Thymus (tissue), 11 donors: ENCODE results near the gene FAM219A. TPM values are rescaled to one million over a fixed set of nuclear protein-coding genes. Genes with fewer than 3 reads are reported as not detected.

Source experiments
- DNase-seq, 9 donors: peaks; one replicate each; pipeline ENCODE4 v3.0.0-alpha.2; 2013; ENCODE audit warnings: low spot score in 9 of 9, low read depth in 6 of 9, missing footprints in 1 of 9
- H3K27ac ChIP-seq, 2 donors: one replicate each; pipeline ENCODE4 v1.5.1; 2013; ENCODE audit warnings: control low read depth in 1 of 2, low read depth in 1 of 2, low read length in 1 of 2, mild to moderate bottlenecking in 1 of 2, moderate library complexity in 1 of 2
- H3K27me3 ChIP-seq, 2 donors: one replicate each; pipeline ENCODE4 v1.5.1; 2013; ENCODE audit warnings: low read length in 1 of 2; ENCODE audit not compliant: control insufficient read depth in 2 of 2, insufficient read depth in 1 of 2
- H3K36me3 ChIP-seq, 2 donors: one replicate each; pipeline ENCODE4 v1.5.1; 2013; ENCODE audit warnings: low read length in 1 of 2, mild to moderate bottlenecking in 1 of 2, moderate library complexity in 1 of 2; ENCODE audit not compliant: control insufficient read depth in 2 of 2, insufficient read depth in 2 of 2
- H3K4me1 ChIP-seq, 2 donors: one replicate each; pipeline ENCODE4 v1.5.1; 2013; ENCODE audit warnings: low read length in 2 of 2; ENCODE audit not compliant: control insufficient read depth in 2 of 2, insufficient read depth in 2 of 2
- H3K4me3 ChIP-seq, 2 donors: one replicate each; pipeline ENCODE4 v1.5.1; 2013; ENCODE audit warnings: low read length in 2 of 2, control low read depth in 1 of 2, mild to moderate bottlenecking in 1 of 2
- H3K9me3 ChIP-seq, 2 donors: one replicate each; pipeline ENCODE4 v1.5.1; 2013; ENCODE audit warnings: low read length in 1 of 2, mild to moderate bottlenecking in 1 of 2; ENCODE audit not compliant: control insufficient read depth in 2 of 2, insufficient read depth in 1 of 2
- WGBS: extraction: QIAGEN DNeasy Blood & Tissue Kit; methylation state at CpG from one replicate; pipeline ENCODE4 v1.1.7; 2013; 5-methylcytosine and 5-hydroxymethylcytosine counted together
- polyA plus RNA-seq: library from polyadenylated mRNA; stranded (reverse); fragments of 200-250 nt; gene quantifications from one replicate; pipeline ENCODE4 v1.2.3, GENCODE V29; 2013
- total RNA-seq: library from RNA; stranded (reverse); fragments of 120-200 nt; gene quantifications from one replicate; pipeline ENCODE4 v1.2.4, GENCODE V29; 2013
- donor health status: healthy.

FAM219A gene
- total and polyA plus RNA-seq, 2 donors: 3.1 to 9.7 TPM

- H3K36me3 ChIP-seq: no peaks in the 10 kb centered on the region
- peak; percentile 71 to 94 (median 88) for DNase-seq
- H3K4me3 ChIP-seq: peak overlapping the region; percentile 42 to 48
- H3K9me3 ChIP-seq: peaks cover 0 to 7% of the 10 kb centered on the region in 2 donors
- H3K27ac ChIP-seq: peak overlapping the region in 1 of 2 donors; percentile 10
- 1% methylated on average over 35 of the region's 35 CpGs for WGBS
- H3K4me1 ChIP-seq: peaks cover 7 to 42% of the 10 kb centered on the region in 2 donors
- peaks cover 7 to 78% of the 10 kb centered on the region in 2 donors for H3K27me3 ChIP-seq
Observed at GRCh38 chr9:34379334-34380033, 78.9 kb downstream of the FAM219A start.

- H3K9me3 ChIP-seq: peaks cover 0 to 7% of the 10 kb centered on the region in 2 donors
- peaks cover 7 to 42% of the 10 kb centered on the region in 2 donors for H3K4me1 ChIP-seq
- no peak overlapping the region for H3K4me3 ChIP-seq
- peaks cover 7 to 83% of the 10 kb centered on the region in 2 donors for H3K27me3 ChIP-seq
- DNase-seq: no peak
- H3K36me3 ChIP-seq: no peaks in the 10 kb centered on the region
- WGBS: 96% methylated on average over 3 of the region's 3 CpGs
- H3K27ac ChIP-seq: no peak overlapping the region
Observed at GRCh38 chr9:34378376-34379060, 79.9 kb downstream of the FAM219A start.

- Histone ChIP-seq H3K36me3 (peaks cover 0 to under 1% of the 10 kb centered on the region in 2 donors), H3K9me3 (peaks cover 0 to 11% of the 10 kb centered on the region in 2 donors), H3K27me3 (peaks cover 7 to 87% of the 10 kb centered on the region in 2 donors), H3K4me3 (peak overlapping the region; percentile 54 to 57), H3K27ac (peak overlapping the region in 1 of 2 donors; percentile 48), H3K4me1 (peaks cover 7 to 42% of the 10 kb centered on the region in 2 donors)
- no peak for DNase-seq
- WGBS: 2% methylated on average over 21 of the region's 21 CpGs
Observed at GRCh38 chr9:34377404-34377746, 81.0 kb downstream of the FAM219A start.

- peaks cover 6 to 87% of the 10 kb centered on the region in 2 donors for H3K27me3 ChIP-seq
- peak; percentile 74 to 95 (median 89) for DNase-seq
- peaks cover 0 to 5% of the 10 kb centered on the region in 2 donors for H3K36me3 ChIP-seq
- H3K4me1 ChIP-seq: peaks cover 7 to 42% of the 10 kb centered on the region in 2 donors
- H3K27ac ChIP-seq: peak within 1 kb of the TSS in 1 of 2 donors; percentile 48
- H3K4me3 ChIP-seq: peak within 1 kb of the TSS; percentile 54 to 57
- WGBS: under 1% methylated on average over 54 of the region's 54 CpGs
- H3K9me3 ChIP-seq: peaks cover 1 to 17% of the 10 kb centered on the region in 2 donors
Observed at GRCh38 chr9:34376596-34377403, 81.6 kb downstream of the FAM219A start, which contains the start of gene MYORG. Gene MYORG (minus strand): TSS chr9:34376898. CDS start chr9:34372943, 3,955 bp downstream.

GRCh38 chr9:34375901-34376595 lies 82.3 kb downstream of the FAM219A start:
- peaks cover 0 to 5% of the 10 kb centered on the region in 2 donors for H3K36me3 ChIP-seq
- H3K9me3 ChIP-seq: peaks cover 4 to 24% of the 10 kb centered on the region in 2 donors
- H3K27ac ChIP-seq: no peak overlapping the region

GRCh38 chr9:34374905-34375552 lies 83.3 kb downstream of the FAM219A start:
- DNase-seq: no peak
- Histone ChIP-seq H3K36me3 (peaks cover 0 to 5% of the 10 kb centered on the region in 2 donors), H3K4me3 (no peak overlapping the region), H3K4me1 (peaks cover 7 to 39% of the 10 kb centered on the region in 2 donors), H3K27me3 (peaks cover 0 to 86% of the 10 kb centered on the region in 2 donors), H3K27ac (no peak overlapping the region), H3K9me3 (peaks cover 4 to 25% of the 10 kb centered on the region in 2 donors)
- WGBS: 86% methylated on average over 5 of the region's 5 CpGs

More at GRCh38 chr9:34375901-34376595, 82.3 kb downstream of the FAM219A start:
- H3K4me3 ChIP-seq: peak overlapping the region; percentile 54 to 57
- H3K4me1 ChIP-seq: peaks cover 7 to 41% of the 10 kb centered on the region in 2 donors
- 5% methylated on average over 22 of the region's 22 CpGs for WGBS
- DNase-seq: peak in 4 of 9 donors; percentile 7 to 41 (median 22)
- peaks cover 0 to 87% of the 10 kb centered on the region in 2 donors for H3K27me3 ChIP-seq

GRCh38 chr9:34374339-34374738 lies 84.0 kb downstream of the FAM219A start:
- Histone ChIP-seq H3K4me1 (peaks cover 7 to 32% of the 10 kb centered on the region in 2 donors), H3K4me3 (no peak overlapping the region), H3K27me3 (peaks cover 0 to 86% of the 10 kb centered on the region in 2 donors), H3K36me3 (peaks cover 0 to 5% of the 10 kb centered on the region in 2 donors), H3K9me3 (peaks cover 4 to 21% of the 10 kb centered on the region in 2 donors), H3K27ac (no peak overlapping the region)
- WGBS: 94% methylated on average over 3 of the region's 3 CpGs
- DNase-seq: no peak

- H3K27ac ChIP-seq: no peak overlapping the region
- H3K4me1 ChIP-seq: peaks cover 7 to 27% of the 10 kb centered on the region in 2 donors
- WGBS: 97% methylated on average over 2 of the region's 2 CpGs
- H3K36me3 ChIP-seq: peaks cover 0 to 5% of the 10 kb centered on the region in 2 donors
- no peak for DNase-seq
- H3K4me3 ChIP-seq: no peak overlapping the region
- H3K27me3 ChIP-seq: peaks cover 0 to 81% of the 10 kb centered on the region in 2 donors
- H3K9me3 ChIP-seq: peaks cover 4 to 21% of the 10 kb centered on the region in 2 donors
Observed at GRCh38 chr9:34373749-34374148, 84.6 kb downstream of the FAM219A start.
